Measurements from ENCODE around the gene MTF2.

MTF2 gene

DNA sequence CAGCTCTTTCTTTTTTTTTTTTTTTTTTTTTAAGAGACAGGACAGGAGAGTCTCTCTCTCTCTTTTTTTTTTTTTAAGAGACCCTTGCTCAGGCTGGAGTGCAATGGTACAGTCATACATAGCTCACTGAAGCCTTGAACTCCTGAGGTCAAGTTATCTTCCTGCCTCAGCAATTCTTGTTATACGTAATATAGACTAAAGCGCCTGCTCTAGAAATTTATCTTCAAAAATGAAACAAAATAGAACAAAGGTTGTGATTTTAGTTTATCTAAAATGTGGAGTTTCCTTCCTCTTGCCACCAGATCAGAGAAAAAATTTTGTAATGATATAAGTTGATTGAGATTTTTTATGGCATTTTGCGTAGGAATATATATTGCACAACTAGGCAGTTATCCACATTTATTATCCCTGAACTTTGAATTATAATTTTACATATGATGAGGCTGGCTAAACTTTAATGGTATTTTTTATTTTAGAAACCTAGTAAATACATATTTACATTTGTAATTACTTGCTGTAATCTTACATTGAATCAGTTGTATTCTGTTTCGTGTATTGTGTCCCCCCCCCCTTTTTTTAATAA is 44.2 kb downstream of the MTF2 start:
- Histone ChIP-seq H3K9me3 (ENCODE audit: insufficient read depth, low read length) (no peaks in the 10 kb centered on the region), H3K27ac (ENCODE audit: low read length) (no peak overlapping the region), H2AFZ (ENCODE audit: low read depth, low read length) (no peak overlapping the region), H3K9ac (ENCODE audit: low read length) (no peak overlapping the region), H3K36me3 (replicated peaks; ENCODE audit: low read depth, low read length) (peaks cover 12% of the 10 kb centered on the region), H3K27me3 (ENCODE audit: low read depth, low read length) (no peaks in the 10 kb centered on the region), H3K4me1 (ENCODE audit: low read length) (no peaks in the 10 kb centered on the region), H4K20me1 (ENCODE audit: insufficient read depth, low read length) (no peaks in the 10 kb centered on the region), H3K4me3 (ENCODE audit: low read length) (no peak overlapping the region), H3K79me2 (ENCODE audit: low read length) (no peaks in the 10 kb centered on the region), H3K4me2 (ENCODE audit: low read length) (no peak overlapping the region)
- TF ChIP-seq, protein P1, sequence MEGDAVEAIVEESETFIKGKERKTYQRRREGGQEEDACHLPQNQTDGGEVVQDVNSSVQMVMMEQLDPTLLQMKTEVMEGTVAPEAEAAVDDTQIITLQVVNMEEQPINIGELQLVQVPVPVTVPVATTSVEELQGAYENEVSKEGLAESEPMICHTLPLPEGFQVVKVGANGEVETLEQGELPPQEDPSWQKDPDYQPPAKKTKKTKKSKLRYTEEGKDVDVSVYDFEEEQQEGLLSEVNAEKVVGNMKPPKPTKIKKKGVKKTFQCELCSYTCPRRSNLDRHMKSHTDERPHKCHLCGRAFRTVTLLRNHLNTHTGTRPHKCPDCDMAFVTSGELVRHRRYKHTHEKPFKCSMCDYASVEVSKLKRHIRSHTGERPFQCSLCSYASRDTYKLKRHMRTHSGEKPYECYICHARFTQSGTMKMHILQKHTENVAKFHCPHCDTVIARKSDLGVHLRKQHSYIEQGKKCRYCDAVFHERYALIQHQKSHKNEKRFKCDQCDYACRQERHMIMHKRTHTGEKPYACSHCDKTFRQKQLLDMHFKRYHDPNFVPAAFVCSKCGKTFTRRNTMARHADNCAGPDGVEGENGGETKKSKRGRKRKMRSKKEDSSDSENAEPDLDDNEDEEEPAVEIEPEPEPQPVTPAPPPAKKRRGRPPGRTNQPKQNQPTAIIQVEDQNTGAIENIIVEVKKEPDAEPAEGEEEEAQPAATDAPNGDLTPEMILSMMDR (IDR thresholded peaks at IDR 0.05; ENCODE audit: low read depth, low read length) = no peak
- TF ChIP-seq EZH2phosphoT487 (IDR thresholded peaks at IDR 0.05; ENCODE audit: low read depth) = no peak

DNA sequence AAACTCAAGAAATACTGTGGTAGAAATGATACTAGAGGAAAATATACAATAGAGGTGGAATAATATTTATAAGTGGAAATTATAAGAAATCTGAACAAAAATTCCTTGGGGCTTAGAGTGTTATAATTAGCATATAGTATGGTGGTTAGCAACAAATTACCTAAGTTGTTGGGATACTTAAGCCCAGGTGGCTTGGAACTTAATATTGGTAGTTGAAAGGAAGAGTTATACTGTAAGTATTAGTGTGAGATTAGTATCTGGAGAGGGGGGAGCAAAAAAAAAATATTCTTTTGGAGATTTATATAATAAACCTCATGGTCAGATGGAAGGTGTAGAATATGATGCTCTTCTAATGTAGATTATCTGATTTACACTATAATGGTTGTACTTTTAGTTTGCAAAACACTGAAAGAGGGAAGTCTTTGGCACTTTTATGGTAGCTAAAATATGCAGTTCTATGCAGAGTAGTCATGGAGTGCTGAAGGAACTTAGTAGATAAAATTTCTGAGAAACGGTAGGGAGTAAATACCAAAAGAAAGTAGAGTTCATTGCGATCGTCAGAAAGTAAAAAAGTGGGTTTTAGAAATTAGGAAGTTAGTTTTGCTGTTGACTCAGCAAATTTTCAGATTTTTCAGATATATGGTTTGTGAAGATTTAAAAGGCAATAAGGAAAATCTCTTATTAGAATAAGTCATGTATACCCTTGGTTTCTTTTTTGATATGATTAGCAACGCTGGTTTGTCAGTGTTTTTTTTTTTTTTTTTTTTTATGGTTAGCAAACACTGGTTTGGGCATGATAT is 45.7 kb downstream of the MTF2 start:
- Histone ChIP-seq H3K36me3 (replicated peaks; ENCODE audit: low read depth, low read length) (peaks cover 7% of the 10 kb centered on the region), H4K20me1 (ENCODE audit: insufficient read depth, low read length) (no peaks in the 10 kb centered on the region), H3K27ac (ENCODE audit: low read length) (no peak overlapping the region)

GRCh38 chr1:93129507-93130099 is 50.5 kb downstream of the MTF2 start:
- Histone ChIP-seq H2AFZ (ENCODE audit: low read depth, low read length) (no peak overlapping the region), H3K27ac (ENCODE audit: low read length) (no peak overlapping the region), H3K27me3 (ENCODE audit: low read depth, low read length) (no peaks in the 10 kb centered on the region), H3K36me3 (replicated peaks; ENCODE audit: low read depth, low read length) (peaks cover 8% of the 10 kb centered on the region), H3K9me3 (ENCODE audit: insufficient read depth, low read length) (no peaks in the 10 kb centered on the region), H3K4me2 (ENCODE audit: low read length) (no peak overlapping the region), H4K20me1 (ENCODE audit: insufficient read depth, low read length) (no peaks in the 10 kb centered on the region), H3K4me1 (ENCODE audit: low read length) (no peaks in the 10 kb centered on the region), H3K79me2 (ENCODE audit: low read length) (no peaks in the 10 kb centered on the region), H3K9ac (ENCODE audit: low read length) (no peak overlapping the region), H3K4me3 (ENCODE audit: low read length) (no peak overlapping the region)
- no peak for TF ChIP-seq EZH2phosphoT487 (IDR thresholded peaks at IDR 0.05; ENCODE audit: low read depth)
- TF ChIP-seq, protein P1 (IDR thresholded peaks at IDR 0.05; ENCODE audit: low read depth, low read length) = no peak

More for the DNA sequence above, 45.7 kb downstream of the MTF2 start:
- no peaks in the 10 kb centered on the region for H3K79me2 ChIP-seq (ENCODE audit: low read length)
- TF ChIP-seq, protein P1 (IDR thresholded peaks at IDR 0.05; ENCODE audit: low read depth, low read length) = no peak
- TF ChIP-seq EZH2phosphoT487 (IDR thresholded peaks at IDR 0.05; ENCODE audit: low read depth) = no peak
- H2AFZ ChIP-seq (ENCODE audit: low read depth, low read length) = no peak overlapping the region
- no peak overlapping the region for H3K4me3 ChIP-seq (ENCODE audit: low read length)
- no peaks in the 10 kb centered on the region for H3K27me3 ChIP-seq (ENCODE audit: low read depth, low read length)
- no peak overlapping the region for H3K4me2 ChIP-seq (ENCODE audit: low read length)
- H3K9ac ChIP-seq (ENCODE audit: low read length) = no peak overlapping the region
- no peaks in the 10 kb centered on the region for H3K9me3 ChIP-seq (ENCODE audit: insufficient read depth, low read length)
- H3K4me1 ChIP-seq (ENCODE audit: low read length) = no peaks in the 10 kb centered on the region

DNA sequence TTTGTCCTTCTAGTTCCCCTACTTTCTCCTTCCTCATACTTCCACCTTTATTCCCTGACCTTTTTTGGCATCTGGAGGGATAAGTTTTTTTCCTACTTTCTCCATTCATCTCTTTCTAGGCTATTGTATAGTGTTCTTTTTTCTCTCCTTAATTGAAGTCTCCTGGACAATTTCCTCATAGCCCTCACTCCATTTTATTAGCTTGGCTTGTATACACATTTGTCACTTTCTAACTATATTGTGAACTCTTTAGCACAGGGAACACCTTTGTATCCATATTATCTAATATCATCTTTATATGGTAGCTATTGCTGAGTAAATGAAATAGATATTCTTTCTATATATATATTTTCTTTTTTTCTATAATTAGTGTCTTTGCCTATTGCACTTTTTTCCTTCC is 53.6 kb downstream of the MTF2 start:
- H3K36me3 ChIP-seq (replicated peaks; ENCODE audit: low read depth, low read length) = peaks cover 15% of the 10 kb centered on the region
- TF ChIP-seq EZH2phosphoT487 (IDR thresholded peaks at IDR 0.05; ENCODE audit: low read depth) = no peak
- TF ChIP-seq, protein P1 (IDR thresholded peaks at IDR 0.05; ENCODE audit: low read depth, low read length) = no peak
- no peak overlapping the region for H3K9ac ChIP-seq (ENCODE audit: low read length)
- no peaks in the 10 kb centered on the region for H3K4me1 ChIP-seq (ENCODE audit: low read length)
- H3K4me3 ChIP-seq (ENCODE audit: low read length) = no peak overlapping the region
- H3K4me2 ChIP-seq (ENCODE audit: low read length) = no peak overlapping the region
- no peaks in the 10 kb centered on the region for H3K27me3 ChIP-seq (ENCODE audit: low read depth, low read length)
- H2AFZ ChIP-seq (ENCODE audit: low read depth, low read length) = no peak overlapping the region
- H3K79me2 ChIP-seq (ENCODE audit: low read length) = no peaks in the 10 kb centered on the region
- no peaks in the 10 kb centered on the region for H4K20me1 ChIP-seq (ENCODE audit: insufficient read depth, low read length)
- H3K9me3 ChIP-seq (ENCODE audit: insufficient read depth, low read length) = no peaks in the 10 kb centered on the region
- H3K27ac ChIP-seq (ENCODE audit: low read length) = no peak overlapping the region

Measured in OCI-LY3 (cell line).